ENCODE measurements around the gene SYCE1. TPM values are rescaled to one million over a fixed set of nuclear protein-coding genes. Genes with fewer than 3 reads are reported as not detected.

Gene SYCE1
- total and polyA plus RNA-seq, 2 of the 8 experiments (the other 6 are each of a cell fraction or from before 2014, with no cell fraction given) = not detected

DNA sequence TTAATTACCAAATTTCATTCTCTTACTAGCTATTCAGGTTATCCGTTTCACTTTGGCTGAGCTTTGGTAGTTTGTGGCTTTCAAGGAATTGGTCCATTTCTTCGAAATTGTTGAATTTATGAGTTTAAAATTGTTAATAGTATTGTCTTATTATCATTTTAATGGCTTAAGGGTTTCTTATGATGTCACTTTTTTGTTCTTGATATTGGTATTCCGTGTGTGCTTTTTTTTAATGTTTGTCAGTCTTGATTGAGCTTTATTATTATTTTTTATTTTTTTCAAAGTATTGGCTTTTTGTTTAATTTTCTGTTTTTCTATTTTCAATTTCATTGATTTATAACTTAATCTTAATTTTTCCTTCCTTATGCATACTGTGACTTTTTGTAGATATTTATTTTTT is 35.3 kb upstream of the SYCE1 start:
- no peak overlapping the region for H4K91ac ChIP-seq (replicated peaks; ENCODE audit: insufficient read length, low read length)
- no peak overlapping the region for H4K5ac ChIP-seq (ENCODE audit: insufficient read length, low read depth, low read length)
- no peak overlapping the region for H3K4ac ChIP-seq (replicated peaks; ENCODE audit: insufficient read length, low read depth, low read length)
- peaks cover 54 to 70% of the 10 kb centered on the region in 2 experiments for H3K9me3 ChIP-seq (ENCODE audit: insufficient read depth in 2 of 2, low read depth in 1 of 2, low read length in 1 of 2)
- H2BK12ac ChIP-seq (ENCODE audit: low read depth, low read length) = no peak overlapping the region
- H3K36me3 ChIP-seq (ENCODE audit: control insufficient read depth in 2 of 4, insufficient read depth in 4 of 4, low read length in 3 of 4) = no peaks in the 10 kb centered on the region
- H3K23ac ChIP-seq (ENCODE audit: insufficient read length) = no peak overlapping the region
- H3K27ac ChIP-seq (ENCODE audit: low read depth, low read length) = no peak overlapping the region
- no peak overlapping the region for H3K18ac ChIP-seq (ENCODE audit: extremely low read depth, low read length)
- H2AK5ac ChIP-seq (ENCODE audit: low read depth, low read length) = no peak overlapping the region
- no peaks in the 10 kb centered on the region for H4K20me1 ChIP-seq (replicated peaks in 1 of 2; ENCODE audit: control insufficient read depth in 1 of 2, insufficient read depth in 2 of 2, low read length in 2 of 2)
- H3K27me3 ChIP-seq (replicated peaks in 1 of 4; ENCODE audit: control insufficient read depth in 3 of 4, extremely low read depth in 1 of 4, insufficient read depth in 3 of 4, low read length in 3 of 4) = no peaks in the 10 kb centered on the region
- H2BK15ac ChIP-seq (ENCODE audit: low read length) = no peak overlapping the region
- DNase-seq (ENCODE audit: low read depth in 1 of 2, low spot score in 2 of 2) (no peak), FAIRE-seq (no peak)
- H2AFZ ChIP-seq (ENCODE audit: low read length) = no peak overlapping the region
- WGBS, 2 experiments (ENCODE audit: extremely low coverage in 1 of 2, insufficient coverage in 1 of 2, insufficient read length in 1 of 2, insufficient replicate concordance in 2 of 2, low coverage in 1 of 2, low lambda C conversion rate in 2 of 2, missing lambda C conversion rate in 1 of 2) = 66% methylated on average over 3 of the region's 3 CpGs; no CpG with 5 or more reads in 1 of the 2 experiments
- no peaks in the 10 kb centered on the region for H3K79me2 ChIP-seq (ENCODE audit: control insufficient read depth in 1 of 2, insufficient read depth in 2 of 2, low read length in 2 of 2)
- CTCF ChIA-PET (ENCODE audit: partially characterized antibody) = no interaction called here
- no peak overlapping the region for H3K4me2 ChIP-seq (ENCODE audit: insufficient read depth in 1 of 2, low read depth in 2 of 2, low read length in 2 of 2)
- POLR2A ChIA-PET (ENCODE audit: partially characterized antibody) = no interaction called here
- no peaks in the 10 kb centered on the region for H3K79me1 ChIP-seq (ENCODE audit: low read depth, low read length)
- no peak overlapping the region for H2BK120ac ChIP-seq (replicated peaks; ENCODE audit: low read depth, low read length)
- no peak overlapping the region for H2BK20ac ChIP-seq (ENCODE audit: low read length)
- no peaks in the 10 kb centered on the region for H3K23me2 ChIP-seq (ENCODE audit: low read depth, low read length)
- H3K9ac ChIP-seq (replicated peaks in 1 of 4; ENCODE audit: extremely low read depth in 1 of 4, low read depth in 3 of 4, low read length in 3 of 4) = no peak overlapping the region
- H2BK5ac ChIP-seq (ENCODE audit: low read depth, low read length) = no peak overlapping the region
- no peak overlapping the region for H4K8ac ChIP-seq (ENCODE audit: extremely low read depth, insufficient read depth, low read length)
- no peak overlapping the region for H3K56ac ChIP-seq (replicated peaks; ENCODE audit: insufficient read length, low read depth, low read length)
- H3K4me3 ChIP-seq (ENCODE audit: extremely low read depth in 1 of 4, insufficient read depth in 2 of 4, low read depth in 3 of 4, low read length in 4 of 4) = no peak overlapping the region
- H3K14ac ChIP-seq (ENCODE audit: insufficient read length) = no peak overlapping the region
- no peaks in the 10 kb centered on the region for H3K4me1 ChIP-seq (replicated peaks in 1 of 4; ENCODE audit: control insufficient read depth in 3 of 4, insufficient read depth in 4 of 4, low read length in 3 of 4)
- TF ChIP-seq TBP (IDR thresholded peaks at IDR 0.05; ENCODE audit: low read depth, low read length) (no peak), FOSL1 (IDR thresholded peaks at IDR 0.05; ENCODE audit: insufficient read depth, low read depth, low read length) (no peak), JUN (IDR thresholded peaks at IDR 0.05; ENCODE audit: low read depth, low read length) (no peak), EP300 (IDR thresholded peaks at IDR 0.05; ENCODE audit: borderline replicate concordance in 1 of 2, low read depth in 2 of 2, low read length in 2 of 2) (no peak), NANOG (IDR thresholded peaks at IDR 0.05; ENCODE audit: insufficient read depth, low read depth, low read length, poor library complexity, severe bottlenecking) (no peak), JUND (IDR thresholded peaks at IDR 0.05; ENCODE audit: low read length) (no peak), TCF12 (IDR thresholded peaks at IDR 0.05; ENCODE audit: low read depth, low read length) (no peak), SP1 (IDR thresholded peaks at IDR 0.05; ENCODE audit: low read depth, low read length) (no peak), BCL11A (IDR thresholded peaks at IDR 0.05; ENCODE audit: low read depth in 2 of 2, low read length in 2 of 2) (no peak)

Measured in H1 (cell line).